HG03354 (cell line): ENCODE measurements around the gene SLC26A1.

ENCODE experiments used
- ATAC-seq: cut with Tn5 transposase; IDR thresholded peaks from one replicate; pipeline ENCODE4 v1.9.1; 2021; ENCODE audit warnings: mild to moderate bottlenecking; ENCODE audit not compliant: unreplicated experiment, poor library complexity, severe bottlenecking

Gene SLC26A1

GRCh38 chr4:1029529-1029928 lies 36.3 kb upstream of the SLC26A1 start:
- ATAC-seq: no peak

GRCh38 chr4:1028574-1029220 lies 35.5 kb upstream of the SLC26A1 start:
- ATAC-seq: no peak

GRCh38 chr4:1027915-1028238 lies 34.7 kb upstream of the SLC26A1 start:
- no peak for ATAC-seq

DNA sequence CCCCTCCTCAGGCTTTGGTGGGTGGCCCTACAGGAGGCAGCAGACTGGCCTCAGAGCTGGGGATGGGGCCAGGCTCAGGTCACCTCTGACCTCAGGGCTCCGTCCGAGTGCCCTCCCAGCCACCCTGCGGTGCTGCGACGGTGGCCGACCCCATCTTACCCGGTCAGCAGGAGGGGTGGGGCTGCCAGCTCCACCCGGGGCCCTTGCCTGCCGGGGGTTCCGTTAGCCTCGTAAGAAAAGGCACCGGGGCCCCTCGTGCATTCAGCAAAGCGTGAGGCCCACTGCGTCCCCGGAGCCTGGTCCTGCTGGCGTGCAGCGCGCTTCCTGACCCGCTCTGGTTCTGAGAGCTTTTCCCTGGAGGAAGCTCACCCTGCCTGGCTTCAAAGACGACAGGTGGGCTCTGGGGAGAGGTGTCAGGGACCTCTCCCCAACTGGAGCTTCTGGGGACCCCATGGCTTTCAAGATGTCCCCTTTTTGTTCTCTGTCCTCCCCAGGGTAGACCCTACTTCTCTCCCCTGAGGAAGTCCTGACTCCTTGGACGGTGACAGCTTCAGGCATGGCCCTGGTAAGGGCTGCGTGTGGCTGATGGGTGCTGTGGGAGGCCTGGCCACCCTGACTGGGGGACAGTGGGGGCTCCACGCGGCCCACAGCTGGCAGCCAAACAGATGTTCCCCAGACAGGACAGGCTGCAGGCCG lies 34.2 kb upstream of the SLC26A1 start:
- no peak for ATAC-seq

DNA sequence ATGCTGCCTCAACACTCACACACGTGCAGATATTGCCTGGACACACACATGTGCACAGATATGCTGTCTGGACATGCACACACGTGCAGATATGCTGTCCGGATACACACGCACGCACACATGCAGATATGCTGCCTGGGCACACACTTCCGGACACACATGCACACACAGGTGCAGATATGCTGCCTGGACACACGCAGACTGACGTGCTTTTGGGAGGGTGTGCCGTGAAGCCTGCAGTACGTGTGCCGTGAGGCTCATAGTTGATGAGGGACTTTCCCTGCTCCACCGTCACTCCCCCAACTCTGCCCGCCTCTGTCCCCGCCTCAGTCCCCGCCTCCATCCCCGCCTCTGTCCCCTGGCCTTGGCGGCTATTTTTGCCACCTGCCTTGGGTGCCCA lies 32.9 kb upstream of the SLC26A1 start:
- peak; percentile 67 for ATAC-seq

GRCh38 chr4:1024882-1025545 lies 31.8 kb upstream of the SLC26A1 start:
- ATAC-seq: no peak

- no peak for ATAC-seq
Observed at GRCh38 chr4:1023895-1024740, 30.9 kb upstream of the SLC26A1 start.

GRCh38 chr4:1023075-1023640 lies 30.0 kb upstream of the SLC26A1 start:
- no peak for ATAC-seq

DNA sequence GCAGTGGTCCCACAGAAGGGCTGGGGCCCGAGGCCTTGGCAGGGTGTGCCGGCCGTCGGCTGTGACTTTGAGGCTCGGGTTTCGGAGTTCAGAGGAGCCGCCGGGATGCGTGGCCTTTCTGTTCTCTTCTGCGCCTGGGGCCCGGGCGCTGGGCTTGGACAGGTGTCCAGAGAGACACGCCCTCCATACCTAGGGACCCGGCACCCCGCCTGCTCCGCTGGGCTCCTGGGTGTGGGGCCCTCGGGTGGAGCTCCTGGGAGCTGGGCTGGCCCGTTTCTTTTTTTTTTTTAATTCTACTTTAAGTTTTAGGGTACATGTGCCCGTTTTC lies 29.5 kb upstream of the SLC26A1 start:
- no peak for ATAC-seq

GRCh38 chr4:1022051-1022738 lies 29.0 kb upstream of the SLC26A1 start:
- ATAC-seq: no peak

DNA sequence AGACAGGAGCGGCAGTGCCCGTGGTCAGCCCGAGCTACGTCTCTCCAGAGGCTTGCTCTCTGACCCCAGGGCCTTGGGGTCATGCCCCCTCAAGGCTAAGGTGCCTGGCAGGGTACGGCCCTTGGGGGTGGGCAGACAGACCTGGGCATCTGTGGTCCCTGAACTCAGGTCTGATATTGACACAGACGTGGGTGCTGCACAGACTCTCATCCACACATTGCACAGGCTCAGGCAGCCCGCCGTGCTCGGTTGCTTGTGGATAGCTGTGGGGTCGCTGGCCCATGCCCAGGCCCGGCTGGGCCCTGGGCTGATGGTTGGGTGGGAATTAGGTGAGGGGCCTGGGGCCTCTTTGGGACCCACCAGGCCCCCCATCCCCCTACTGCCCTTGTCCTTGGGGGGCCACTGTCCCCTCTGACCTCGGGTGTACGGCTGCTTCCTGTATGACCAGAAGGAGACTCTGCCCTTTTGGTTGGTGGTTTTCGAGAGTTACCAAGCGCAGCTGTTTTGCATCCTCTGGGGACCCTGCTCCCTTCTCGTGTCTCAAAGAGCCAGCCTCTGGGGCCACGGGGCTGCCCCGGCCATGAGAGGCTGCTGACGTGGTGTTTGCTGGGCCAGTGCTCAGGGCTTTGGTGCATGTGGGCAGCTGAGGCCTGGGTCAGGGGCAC lies 28.3 kb upstream of the SLC26A1 start:
- peak; percentile 83 for ATAC-seq

- ATAC-seq: no peak
Observed at GRCh38 chr4:1019729-1020470, 26.7 kb upstream of the SLC26A1 start.

DNA sequence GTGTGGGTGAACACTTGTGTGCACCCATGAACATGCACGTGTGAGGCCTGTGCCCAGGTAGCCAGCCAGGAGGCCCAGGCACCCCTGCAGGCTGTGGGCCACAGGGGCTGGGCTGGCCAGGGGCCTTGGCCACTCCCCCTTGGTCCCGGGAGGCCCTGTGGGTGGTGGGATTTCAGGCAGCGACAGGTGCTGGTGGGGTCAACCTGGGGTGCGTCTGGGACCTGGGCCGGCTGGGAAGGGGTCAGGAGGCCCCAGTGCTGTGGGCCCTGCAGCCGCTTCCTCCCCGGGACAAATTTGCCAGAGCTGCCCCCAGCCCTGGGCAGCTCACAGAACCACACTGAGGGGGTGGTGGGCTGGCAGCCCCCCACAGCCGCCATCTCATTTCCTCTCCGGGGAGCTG lies 26.1 kb upstream of the SLC26A1 start:
- ATAC-seq: no peak

DNA sequence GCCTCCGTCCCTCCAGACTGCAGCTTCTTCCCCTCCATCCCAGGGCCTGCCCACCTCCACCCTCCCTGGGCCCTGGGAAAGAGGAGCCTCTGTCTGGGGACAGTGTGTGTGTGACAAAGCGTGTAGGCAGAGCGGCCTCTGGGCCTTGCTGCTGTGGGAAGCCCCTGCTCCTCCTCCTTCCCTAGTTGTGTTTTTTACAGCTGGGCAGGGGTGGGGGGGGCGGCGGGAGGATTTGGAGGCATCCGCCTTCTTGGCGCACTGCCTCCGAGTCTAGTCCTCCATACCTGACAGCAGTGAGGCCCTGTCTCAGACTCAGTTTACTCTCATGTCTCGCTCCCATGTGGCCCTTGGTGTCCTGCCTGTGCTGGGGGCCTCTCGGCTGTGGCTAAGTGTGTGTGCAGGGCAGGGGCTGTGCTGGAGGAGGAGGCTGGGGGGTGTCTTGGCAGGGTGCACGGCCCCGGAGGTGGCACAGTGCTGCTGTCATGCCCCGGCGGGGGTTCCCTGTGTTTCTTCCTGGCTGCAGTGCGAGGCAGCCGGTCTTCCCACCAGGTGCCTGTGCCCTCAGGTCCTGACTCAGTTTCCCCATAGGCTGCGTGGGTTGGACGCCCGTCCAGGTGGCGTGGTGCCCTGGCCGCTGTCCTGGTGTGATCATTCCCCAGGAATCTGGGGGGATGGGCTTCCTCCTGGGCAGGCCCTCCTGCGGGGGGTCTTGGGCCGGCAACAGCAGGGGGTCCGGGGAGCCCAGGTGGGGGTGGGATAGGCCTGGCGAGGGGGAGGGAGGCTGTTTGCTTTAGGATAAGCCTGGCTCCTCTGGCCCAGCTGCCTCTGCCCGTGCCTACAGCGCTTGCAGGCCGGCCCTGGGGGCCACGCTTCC lies 25.2 kb upstream of the SLC26A1 start:
- ATAC-seq: no peak

DNA sequence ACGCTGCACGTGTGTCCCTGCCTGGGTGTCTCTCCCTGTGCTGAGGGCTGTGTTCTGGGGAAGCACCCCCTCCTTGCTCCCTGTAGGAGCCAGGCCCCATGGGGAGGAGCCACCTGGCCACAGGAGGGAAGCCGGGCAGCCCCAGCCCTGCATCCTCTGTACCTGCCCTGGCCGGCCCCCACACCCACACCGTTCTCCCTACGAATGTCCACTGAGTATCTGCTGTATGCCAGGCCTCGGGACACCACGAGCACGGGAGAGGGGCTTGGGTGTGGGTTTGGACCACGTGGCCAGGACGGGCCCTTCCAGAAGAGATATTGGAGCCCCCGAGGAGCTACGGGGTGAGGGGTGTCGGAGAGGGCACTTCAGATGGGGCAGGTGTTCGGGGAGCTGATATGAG lies 24.5 kb upstream of the SLC26A1 start:
- no peak for ATAC-seq

DNA sequence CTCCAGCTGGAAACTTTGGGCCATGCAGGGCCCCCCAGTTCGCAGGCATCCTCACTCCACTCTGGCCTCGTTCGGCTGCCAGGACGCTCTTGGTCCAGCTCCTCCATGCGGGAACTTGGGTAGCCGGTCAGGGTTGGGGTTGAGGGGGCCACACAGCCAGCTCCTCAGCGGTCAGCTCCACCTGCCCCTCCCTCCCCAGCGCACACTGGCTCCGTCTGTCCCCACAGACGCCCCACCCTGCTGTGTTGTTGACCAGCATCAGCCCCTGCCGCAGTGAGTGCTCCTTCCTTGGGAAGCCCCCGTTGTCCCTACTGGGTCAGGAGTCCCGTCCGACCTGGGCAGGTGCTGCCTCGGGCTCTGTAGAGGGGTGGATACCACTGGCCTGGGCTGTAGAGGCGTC lies 24.0 kb upstream of the SLC26A1 start:
- ATAC-seq: no peak

DNA sequence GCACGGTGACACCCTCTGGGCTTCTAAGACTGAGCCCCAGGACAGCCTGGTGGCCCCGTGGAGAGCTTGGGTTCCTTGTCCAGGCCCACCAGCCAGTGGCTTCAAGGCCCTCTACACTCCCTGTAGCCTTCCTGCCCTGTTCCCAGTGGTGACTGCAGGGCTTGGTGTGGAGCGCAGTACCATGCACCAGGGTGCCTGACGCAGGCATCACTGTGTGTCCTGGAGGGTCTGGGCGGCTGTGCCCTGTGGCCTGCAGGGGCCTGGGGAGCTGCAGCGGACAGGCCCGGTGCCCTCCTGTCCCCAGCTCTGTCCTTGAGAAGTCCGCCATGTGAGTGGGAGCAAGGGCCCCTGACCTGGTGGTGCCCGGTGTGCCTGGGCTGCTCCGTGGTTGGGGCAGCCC lies 22.5 kb upstream of the SLC26A1 start:
- ATAC-seq: no peak

DNA sequence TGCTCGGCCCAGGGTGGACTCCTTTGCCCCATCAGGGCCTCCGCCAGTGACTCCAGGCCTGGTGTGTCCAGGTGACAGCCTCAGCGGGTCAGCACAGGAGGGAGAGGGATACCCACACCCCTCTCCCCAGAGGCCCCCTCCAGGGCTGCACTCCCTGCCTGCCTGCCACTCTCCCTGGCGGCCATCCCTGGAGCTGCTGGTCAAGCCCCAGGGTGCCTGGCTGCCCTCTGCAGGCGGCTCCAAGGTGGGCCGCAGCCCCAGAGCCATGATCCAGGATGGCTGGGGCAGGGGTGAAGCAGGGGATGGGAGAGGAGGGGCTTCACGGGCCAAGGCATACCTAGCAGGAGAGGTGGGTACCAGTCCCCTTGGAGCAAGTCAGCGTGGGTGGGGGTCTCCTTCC lies 22.0 kb upstream of the SLC26A1 start:
- ATAC-seq: no peak
